Peyer's patch (tissue), 4 donors: Measurements from ENCODE around the gene CIAO2B.

Experiments
- CTCF ChIP-seq, 6 experiments: fragments of 450-650 bp in 4 of 6; fragments of 200-600 bp in 2 of 6; sonication (generic) in 1 of 6; IDR thresholded peaks; one replicate each; pipeline ENCODE4 v1.5.1; 2017 to 2019; ENCODE audit warnings: antibody characterized with exemption in 6 of 6, mild to moderate bottlenecking in 3 of 6, moderate library complexity in 1 of 6
- POLR2A ChIP-seq, 2 donors: fragments of 450-650 bp; IDR thresholded peaks; one replicate each; pipeline ENCODE4 v1.5.1; 2017; ENCODE audit warnings: antibody characterized with exemption in 2 of 2, mild to moderate bottlenecking in 2 of 2, moderate library complexity in 2 of 2

DNA sequence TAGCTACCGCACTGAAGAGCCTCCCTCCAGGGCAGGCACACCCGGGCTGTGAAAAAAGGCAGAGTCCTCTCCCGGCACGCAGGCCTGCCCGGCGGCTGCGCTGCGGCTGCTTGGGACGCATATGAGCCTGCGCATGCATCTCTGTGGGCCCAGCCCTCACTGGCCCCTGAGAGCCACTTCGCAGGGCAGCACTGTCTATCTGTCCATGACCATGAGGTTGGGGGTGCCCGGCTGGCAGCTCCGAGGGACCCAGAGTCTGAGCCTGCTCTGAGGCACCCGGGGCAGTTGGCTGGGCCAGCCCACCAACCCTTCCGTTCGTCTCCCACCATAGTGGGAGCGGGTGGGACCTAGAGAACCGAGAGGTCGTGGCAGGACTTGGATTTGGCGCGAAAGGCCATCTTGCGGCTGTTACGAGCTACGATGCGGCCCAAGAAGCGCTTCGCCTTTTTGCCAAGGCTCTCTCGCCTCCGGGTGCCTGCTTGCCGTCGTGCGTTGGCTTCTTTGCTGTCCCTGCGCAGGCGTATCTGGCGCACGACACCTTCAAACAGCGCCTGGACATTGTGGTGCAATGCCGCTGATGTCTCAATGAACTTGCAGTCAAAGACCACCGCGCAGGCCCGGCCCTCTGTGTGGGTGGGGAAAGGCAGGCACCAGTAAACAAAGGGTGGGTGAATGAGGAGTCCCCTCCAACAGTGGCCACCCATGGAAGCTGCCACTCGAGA is 12.3 kb downstream of the CIAO2B start:
- no peak for TF ChIP-seq POLR2A (IDR thresholded peaks at IDR 0.05)
- TF ChIP-seq CTCF (IDR thresholded peaks at IDR 0.05): no peak
